ENCODE results near the gene MEN1.

The MEN1 gene

GRCh38 chr11:64839335-64839734, 29.0 kb upstream of the MEN1 start:
- Mint-ChIP-seq H3K4me3 (no peak overlapping the region), H3K9me3 (no peaks in the 10 kb centered on the region), H3K27ac (no peak overlapping the region), H3K4me1 (peaks cover 11% of the 10 kb centered on the region), H3K36me3 (peaks cover 3% of the 10 kb centered on the region), H3K27me3 (no peaks in the 10 kb centered on the region)

- Mint-ChIP-seq H3K4me1 (peaks cover 7% of the 10 kb centered on the region), H3K27ac (no peak overlapping the region), H3K36me3 (peaks cover 3% of the 10 kb centered on the region), H3K4me3 (no peak overlapping the region), H3K27me3 (no peaks in the 10 kb centered on the region), H3K9me3 (no peaks in the 10 kb centered on the region)
Observed at GRCh38 chr11:64838600-64839334, 28.4 kb upstream of the MEN1 start.

GRCh38 chr11:64837887-64838351, 27.6 kb upstream of the MEN1 start:
- H3K4me3 Mint-ChIP-seq = no peak overlapping the region
- H3K4me1 Mint-ChIP-seq = peaks cover under 1% of the 10 kb centered on the region
- H3K9me3 Mint-ChIP-seq = no peaks in the 10 kb centered on the region
- no peaks in the 10 kb centered on the region for H3K27me3 Mint-ChIP-seq
- H3K36me3 Mint-ChIP-seq = peaks cover 3% of the 10 kb centered on the region
- H3K27ac Mint-ChIP-seq = no peak overlapping the region

GRCh38 chr11:64836448-64837072, 26.2 kb upstream of the MEN1 start:
- Mint-ChIP-seq H3K4me3 (no peak overlapping the region), H3K27me3 (no peaks in the 10 kb centered on the region), H3K27ac (no peak overlapping the region), H3K36me3 (peaks cover 5% of the 10 kb centered on the region), H3K9me3 (no peaks in the 10 kb centered on the region), H3K4me1 (no peaks in the 10 kb centered on the region)

GRCh38 chr11:64835616-64836447, 25.5 kb upstream of the MEN1 start:
- H3K36me3 Mint-ChIP-seq = peaks cover 5% of the 10 kb centered on the region
- H3K4me3 Mint-ChIP-seq = no peak overlapping the region
- no peaks in the 10 kb centered on the region for H3K27me3 Mint-ChIP-seq
- no peaks in the 10 kb centered on the region for H3K9me3 Mint-ChIP-seq
- H3K4me1 Mint-ChIP-seq = no peaks in the 10 kb centered on the region
- H3K27ac Mint-ChIP-seq = no peak overlapping the region

- no peaks in the 10 kb centered on the region for H3K27me3 Mint-ChIP-seq
- H3K27ac Mint-ChIP-seq = no peak overlapping the region
- no peaks in the 10 kb centered on the region for H3K9me3 Mint-ChIP-seq
- peaks cover 5% of the 10 kb centered on the region for H3K36me3 Mint-ChIP-seq
- no peaks in the 10 kb centered on the region for H3K4me1 Mint-ChIP-seq
- no peak overlapping the region for H3K4me3 Mint-ChIP-seq
Observed at GRCh38 chr11:64834723-64835615, 24.6 kb upstream of the MEN1 start.

- Mint-ChIP-seq H3K4me3 (no peak overlapping the region), H3K27ac (no peak overlapping the region), H3K36me3 (peaks cover 2% of the 10 kb centered on the region), H3K4me1 (no peaks in the 10 kb centered on the region), H3K27me3 (no peaks in the 10 kb centered on the region), H3K9me3 (no peaks in the 10 kb centered on the region)
Observed at GRCh38 chr11:64834031-64834722, 23.8 kb upstream of the MEN1 start.

- Mint-ChIP-seq H3K4me1 (no peaks in the 10 kb centered on the region), H3K4me3 (no peak overlapping the region), H3K27me3 (no peaks in the 10 kb centered on the region), H3K9me3 (no peaks in the 10 kb centered on the region), H3K36me3 (peaks cover 2% of the 10 kb centered on the region), H3K27ac (no peak overlapping the region)
Observed at GRCh38 chr11:64833509-64833908, 23.2 kb upstream of the MEN1 start.

GRCh38 chr11:64833198-64833502, 22.8 kb upstream of the MEN1 start:
- no peak overlapping the region for H3K4me3 Mint-ChIP-seq
- no peak overlapping the region for H3K27ac Mint-ChIP-seq
- H3K36me3 Mint-ChIP-seq = peaks cover 2% of the 10 kb centered on the region
- H3K4me1 Mint-ChIP-seq = no peaks in the 10 kb centered on the region
- no peaks in the 10 kb centered on the region for H3K9me3 Mint-ChIP-seq
- H3K27me3 Mint-ChIP-seq = no peaks in the 10 kb centered on the region

- Mint-ChIP-seq H3K4me3 (no peak overlapping the region), H3K27ac (no peak overlapping the region), H3K27me3 (no peaks in the 10 kb centered on the region), H3K4me1 (no peaks in the 10 kb centered on the region), H3K9me3 (no peaks in the 10 kb centered on the region), H3K36me3 (peaks cover 5% of the 10 kb centered on the region)
Observed at GRCh38 chr11:64832467-64833197, 22.3 kb upstream of the MEN1 start.

- Mint-ChIP-seq H3K4me1 (no peaks in the 10 kb centered on the region), H3K9me3 (no peaks in the 10 kb centered on the region), H3K27me3 (no peaks in the 10 kb centered on the region), H3K4me3 (no peak overlapping the region), H3K36me3 (peaks cover 5% of the 10 kb centered on the region), H3K27ac (no peak overlapping the region)
Observed at GRCh38 chr11:64831411-64831891, 21.1 kb upstream of the MEN1 start.

GRCh38 chr11:64829536-64830251, 19.3 kb upstream of the MEN1 start:
- no peaks in the 10 kb centered on the region for H3K4me1 Mint-ChIP-seq
- no peaks in the 10 kb centered on the region for H3K9me3 Mint-ChIP-seq
- no peaks in the 10 kb centered on the region for H3K27me3 Mint-ChIP-seq
- H3K4me3 Mint-ChIP-seq = no peak overlapping the region
- H3K36me3 Mint-ChIP-seq = peaks cover 8% of the 10 kb centered on the region
- no peak overlapping the region for H3K27ac Mint-ChIP-seq

GRCh38 chr11:64827451-64827839, 17.1 kb upstream of the MEN1 start:
- Mint-ChIP-seq H3K4me3 (no peak overlapping the region), H3K9me3 (no peaks in the 10 kb centered on the region), H3K36me3 (peaks cover 8% of the 10 kb centered on the region), H3K4me1 (no peaks in the 10 kb centered on the region), H3K27ac (no peak overlapping the region), H3K27me3 (no peaks in the 10 kb centered on the region)
